HT1080 (cell line): Measurements from ENCODE around the gene PPM1A. TPM values are rescaled to one million over a fixed set of nuclear protein-coding genes. Genes with fewer than 3 reads are reported as not detected.

ENCODE experiments used
- DNase-seq: peaks from one replicate; pipeline ENCODE4 v3.0.0-alpha.2; 2015; ENCODE audit warnings: low read depth
- total RNA-seq: library from RNA; depleted of rRNA; stranded (reverse); fragments of >200 nt; shearing (Covaris generic); gene quantifications from 2 replicates; pipeline ENCODE4 v1.2.3, GENCODE V29; 2014

Gene PPM1A
- total RNA-seq, 1 experiment from 2014 or later: 14.2 TPM

DNA sequence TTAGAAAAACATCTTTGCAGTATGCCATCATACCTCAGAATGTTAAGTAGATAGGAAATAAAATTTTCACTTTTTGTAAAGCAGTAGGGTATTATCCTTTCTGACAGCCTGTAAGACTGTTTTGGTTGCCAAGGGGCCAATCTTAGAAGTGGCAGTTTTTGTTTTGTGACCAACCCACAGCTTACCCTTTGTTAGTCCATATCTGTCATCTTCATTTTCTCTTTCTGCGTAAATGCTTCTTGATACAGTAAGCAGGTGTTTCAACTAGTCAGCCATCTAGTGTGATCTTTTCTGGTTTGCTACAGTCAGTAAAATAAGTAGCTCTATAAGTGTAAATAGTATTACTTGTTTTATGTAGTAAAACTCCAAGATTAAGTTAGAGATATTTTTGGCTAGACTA, 8.8 kb downstream of the PPM1A start:
- DNase-seq: no peak

GRCh38 chr14:60265163-60265562, 16.1 kb downstream of the PPM1A start:
- DNase-seq: no peak

- peak; percentile 4 for DNase-seq
Observed at GRCh38 chr14:60266021-60266937, 17.3 kb downstream of the PPM1A start.

GRCh38 chr14:60272177-60272576, 23.2 kb downstream of the PPM1A start:
- no peak for DNase-seq

DNA sequence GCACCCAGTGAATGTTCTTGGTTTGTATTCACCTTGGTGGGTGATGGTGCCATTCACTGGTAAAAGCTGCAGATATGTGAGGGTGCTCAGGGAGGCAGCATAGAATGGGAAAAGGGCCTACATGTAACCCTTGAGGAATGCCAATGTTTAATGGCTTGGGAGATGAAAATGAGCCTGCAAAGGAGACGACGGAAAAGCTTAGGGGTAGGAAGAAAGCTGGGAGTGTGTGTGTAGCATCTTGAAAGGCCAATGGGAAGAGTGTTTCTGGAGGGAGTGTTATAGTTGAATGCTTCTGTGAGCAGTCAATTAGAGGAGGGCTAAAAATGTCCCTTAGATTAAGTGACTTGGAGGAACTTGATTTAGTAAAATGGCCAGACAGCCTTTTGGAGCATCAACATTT, 24.9 kb downstream of the PPM1A start:
- no peak for DNase-seq

DNA sequence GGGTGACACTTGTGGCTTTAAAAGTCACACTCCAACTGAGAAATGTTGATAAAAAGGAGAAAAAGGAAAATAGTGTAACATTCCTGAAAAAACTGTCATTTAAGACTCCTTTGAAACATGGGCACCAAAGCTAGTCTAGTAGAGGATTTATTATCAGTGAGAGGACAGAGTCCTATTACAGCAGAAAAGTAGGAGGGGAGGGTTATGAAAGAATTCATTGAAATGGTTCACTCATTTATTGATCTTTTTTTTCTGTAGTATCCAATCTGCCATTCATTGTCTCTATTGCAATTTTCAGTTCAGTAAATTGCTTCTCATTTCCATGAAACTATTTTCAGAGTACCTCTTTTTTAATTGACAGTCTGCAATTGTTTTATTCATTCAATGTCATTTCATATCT, 25.4 kb downstream of the PPM1A start:
- DNase-seq: no peak

DNA sequence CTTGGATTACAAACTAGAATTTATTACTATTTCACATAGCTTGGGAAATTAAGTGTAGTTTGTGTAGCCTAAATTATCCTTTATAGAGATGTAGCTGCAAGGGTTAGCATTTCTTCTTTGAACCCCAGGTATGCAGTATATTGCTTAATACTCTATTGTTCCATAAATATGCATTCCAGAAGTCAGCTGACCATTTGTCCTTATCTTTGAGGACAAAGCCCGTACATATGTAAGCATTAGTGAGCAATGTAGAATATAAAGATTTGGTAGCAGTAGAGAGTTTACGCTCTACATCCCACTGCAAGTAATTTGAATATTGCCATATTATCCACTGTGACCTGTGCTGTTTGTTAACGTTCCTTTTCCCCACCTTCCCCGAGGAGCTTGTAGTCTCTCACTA, 26.9 kb downstream of the PPM1A start:
- DNase-seq: no peak

GRCh38 chr14:60276347-60276746, 27.3 kb downstream of the PPM1A start:
- DNase-seq: no peak

- DNase-seq: no peak
Observed at GRCh38 chr14:60277605-60278190, 28.7 kb downstream of the PPM1A start.

- DNase-seq: no peak
Observed at GRCh38 chr14:60278350-60278749, 29.3 kb downstream of the PPM1A start.

GRCh38 chr14:60287452-60287851, 38.4 kb downstream of the PPM1A start:
- no peak for DNase-seq

DNA sequence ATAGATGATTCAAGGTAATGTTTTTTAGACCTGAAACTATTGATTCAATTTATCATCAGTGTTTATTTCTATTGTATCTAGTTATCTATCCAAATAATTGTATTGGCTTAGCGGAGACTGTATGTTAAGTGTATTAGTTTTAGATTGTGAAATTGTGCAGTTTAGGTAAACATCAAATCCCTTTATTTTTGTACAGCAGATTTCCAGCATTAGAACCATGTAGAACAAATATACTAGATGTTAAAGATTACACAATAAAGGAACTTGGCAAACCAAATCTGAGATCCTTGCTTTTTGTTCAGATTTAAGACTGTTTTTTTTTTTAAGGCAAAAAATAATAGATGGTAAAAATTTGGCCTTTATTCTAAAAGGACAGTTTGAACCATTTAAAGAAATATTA, 39.3 kb downstream of the PPM1A start:
- no peak for DNase-seq

GRCh38 chr14:60294411-60295069, 45.5 kb downstream of the PPM1A start:
- no peak for DNase-seq

DNA sequence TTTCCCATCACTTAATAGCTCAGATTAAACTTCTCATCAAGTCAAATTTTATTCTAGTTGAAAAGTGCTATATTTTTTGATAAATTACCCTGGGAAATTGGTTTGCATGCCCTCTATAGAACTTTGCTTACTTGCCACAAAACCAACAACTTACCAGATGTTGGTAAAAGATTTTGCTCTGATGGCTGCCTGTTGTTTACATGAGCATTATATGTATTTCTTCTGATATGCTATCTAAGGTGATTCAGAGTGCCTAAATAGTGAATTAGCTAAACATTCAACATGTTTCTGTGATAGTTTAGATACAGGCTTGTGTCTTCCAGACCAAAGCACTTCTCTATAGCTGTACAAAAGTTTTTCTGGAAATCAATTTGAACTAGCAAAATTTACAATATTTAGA, 51.0 kb downstream of the PPM1A start:
- DNase-seq: no peak

DNA sequence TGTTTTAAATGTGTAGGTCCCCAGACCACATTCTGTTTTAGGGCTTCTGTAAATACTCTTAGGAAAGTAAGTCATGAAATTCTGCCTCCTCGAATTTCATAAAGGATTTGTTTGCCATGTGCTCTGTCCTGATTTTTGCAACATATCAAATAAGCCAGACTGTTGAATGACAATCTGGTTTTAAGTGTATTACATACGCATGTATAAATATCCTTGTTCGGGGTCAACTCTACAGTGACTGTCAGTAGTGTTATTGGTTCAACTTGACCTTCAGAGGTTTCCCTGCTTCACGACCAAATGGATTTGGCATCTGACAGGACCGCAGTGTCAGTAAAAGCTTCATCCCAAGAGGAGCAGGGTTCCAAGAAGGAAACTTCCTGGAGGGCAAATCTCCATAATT, 52.7 kb downstream of the PPM1A start:
- no peak for DNase-seq

- DNase-seq: no peak
Observed at GRCh38 chr14:60302663-60303062, 53.6 kb downstream of the PPM1A start.

- no peak for DNase-seq
Observed at GRCh38 chr14:60303745-60304144, 54.7 kb downstream of the PPM1A start.

GRCh38 chr14:60304509-60304908, 55.5 kb downstream of the PPM1A start:
- no peak for DNase-seq

GRCh38 chr14:60309867-60310552, 61.0 kb downstream of the PPM1A start:
- DNase-seq: no peak

GRCh38 chr14:60311417-60311816, 62.4 kb downstream of the PPM1A start:
- peak; percentile 40 for DNase-seq

- no peak for DNase-seq
Observed at GRCh38 chr14:60313093-60313492, 64.1 kb downstream of the PPM1A start.
